ENCODE measurements around the gene NOTCH4. TPM values are rescaled to one million over a fixed set of nuclear protein-coding genes. Genes with fewer than 3 reads are reported as not detected.

The NOTCH4 gene
- polyA plus RNA-seq, 1 donor from 2014 or later: 4.9 TPM

DNA sequence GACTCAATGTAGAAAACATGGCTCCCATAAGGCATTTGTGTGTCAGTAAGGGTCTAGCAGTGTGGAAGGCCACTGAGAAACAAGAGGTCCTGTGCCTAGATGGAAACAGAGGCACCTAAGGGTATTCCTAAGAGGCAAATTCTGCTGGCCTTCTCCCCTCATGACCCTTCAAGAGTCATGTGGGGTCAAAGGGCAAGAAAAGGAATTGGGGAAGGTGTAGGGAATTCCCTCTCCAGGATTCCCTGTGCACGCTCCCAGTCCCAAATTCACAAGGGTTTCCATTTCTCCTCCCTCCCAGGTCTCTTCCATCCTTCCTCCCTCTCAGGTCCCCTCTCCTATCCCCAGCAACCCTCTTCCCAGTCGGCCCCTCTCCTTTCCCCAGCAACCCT is 48.6 kb downstream of the NOTCH4 start:
- Mint-ChIP-seq H3K36me3 (no peaks in the 10 kb centered on the region), H3K4me1 (peaks cover 22 to 53% (median 25%) of the 10 kb centered on the region in 3 donors), H3K27me3 (no peaks in the 10 kb centered on the region), H3K4me3 (peak overlapping the region; percentile 55 to 95 (median 89)), H3K27ac (peak overlapping the region in 1 of 3 donors; percentile 98), H3K9me3 (no peaks in the 10 kb centered on the region)

DNA sequence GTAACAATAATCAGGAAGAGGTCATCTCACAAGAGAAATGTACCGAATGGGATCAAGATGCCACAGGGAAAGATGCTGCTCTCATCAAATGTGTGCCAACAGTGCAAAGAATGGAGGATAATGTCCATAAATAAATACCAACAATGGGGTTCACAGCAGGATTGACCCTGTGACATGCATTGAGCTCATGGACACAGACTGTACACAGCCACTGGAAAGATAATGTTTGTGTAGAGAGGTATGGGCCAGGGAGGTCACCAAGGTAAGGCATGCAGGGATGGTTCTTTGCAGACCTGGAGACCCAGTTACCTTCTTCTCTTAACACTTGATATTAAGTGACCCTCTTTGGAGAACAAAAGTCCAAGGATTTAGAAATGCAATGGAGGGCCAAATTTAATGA is 49.5 kb downstream of the NOTCH4 start:
- peaks cover 22 to 48% (median 25%) of the 10 kb centered on the region in 3 donors for H3K4me1 Mint-ChIP-seq
- peak overlapping the region; percentile 2 to 85 (median 56) for H3K4me3 Mint-ChIP-seq
- peak overlapping the region in 1 of 3 donors; percentile 15 for H3K27ac Mint-ChIP-seq
- H3K9me3 Mint-ChIP-seq: no peaks in the 10 kb centered on the region
- H3K27me3 Mint-ChIP-seq: no peaks in the 10 kb centered on the region
- H3K36me3 Mint-ChIP-seq: peaks cover 3% of the 10 kb centered on the region

DNA sequence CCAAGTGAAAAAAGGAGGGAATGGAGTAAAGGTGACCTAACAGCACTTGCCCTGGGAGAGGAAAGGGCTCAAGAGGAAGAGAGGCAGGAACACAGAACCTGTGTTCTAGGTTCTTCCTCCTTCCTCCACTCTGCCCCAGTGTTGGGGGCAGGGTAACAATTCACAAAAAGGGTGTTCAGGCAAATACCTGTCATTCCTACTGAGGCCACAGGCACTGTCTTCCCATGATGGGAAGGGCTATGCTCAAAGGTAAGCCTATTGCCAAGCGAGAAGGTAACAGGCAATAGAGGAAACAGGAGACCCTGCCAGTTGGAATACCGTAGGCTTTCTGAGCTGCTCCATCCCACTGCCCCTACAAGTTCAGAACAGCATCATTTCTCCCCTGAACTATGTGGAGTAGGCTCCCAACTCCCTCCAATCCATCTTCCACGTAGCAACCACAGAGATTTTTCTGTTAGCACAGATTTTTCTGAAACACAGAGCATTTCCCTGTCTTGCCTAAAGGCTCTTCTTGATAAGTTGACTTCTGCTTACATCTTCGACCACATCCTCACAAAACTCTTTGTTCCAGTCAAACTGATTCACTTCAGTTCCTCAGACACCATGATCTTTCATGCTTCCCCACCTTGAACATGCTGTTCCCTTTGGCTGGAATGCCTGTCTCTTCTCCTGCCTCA is 50.7 kb downstream of the NOTCH4 start:
- Mint-ChIP-seq H3K4me1 (peaks cover 18 to 40% (median 22%) of the 10 kb centered on the region in 3 donors), H3K4me3 (peak overlapping the region in 1 of 4 donors; percentile 30), H3K27ac (peak overlapping the region in 1 of 3 donors; percentile 27), H3K27me3 (no peaks in the 10 kb centered on the region), H3K9me3 (no peaks in the 10 kb centered on the region), H3K36me3 (peaks cover 9% of the 10 kb centered on the region)

DNA sequence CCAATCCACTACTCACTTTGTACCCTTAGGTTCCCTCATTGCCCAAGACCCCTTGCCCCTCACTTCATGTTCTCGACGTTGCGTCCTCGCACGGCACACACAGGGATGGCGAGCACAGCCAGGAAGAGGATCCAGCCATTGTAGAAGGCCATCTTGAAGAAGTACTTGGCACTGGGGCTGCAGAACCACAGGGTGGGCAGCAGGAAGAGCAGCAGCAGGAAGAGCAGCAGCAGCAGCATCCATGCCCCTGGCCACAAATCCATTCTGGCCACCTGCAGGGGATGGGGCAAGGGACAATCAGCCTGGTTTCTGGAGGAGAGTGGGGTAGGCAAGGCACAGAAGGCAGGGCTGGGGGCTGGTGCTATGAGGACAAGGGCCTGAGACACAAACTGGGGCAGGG is 52.6 kb downstream of the NOTCH4 start:
- no peaks in the 10 kb centered on the region for H3K27me3 Mint-ChIP-seq
- peak overlapping the region in 1 of 4 donors; percentile 14 for H3K4me3 Mint-ChIP-seq
- no peak overlapping the region for H3K27ac Mint-ChIP-seq
- H3K4me1 Mint-ChIP-seq: peaks cover 11 to 30% (median 12%) of the 10 kb centered on the region in 3 donors
- H3K9me3 Mint-ChIP-seq: no peaks in the 10 kb centered on the region
- H3K36me3 Mint-ChIP-seq: peaks cover 10% of the 10 kb centered on the region

DNA sequence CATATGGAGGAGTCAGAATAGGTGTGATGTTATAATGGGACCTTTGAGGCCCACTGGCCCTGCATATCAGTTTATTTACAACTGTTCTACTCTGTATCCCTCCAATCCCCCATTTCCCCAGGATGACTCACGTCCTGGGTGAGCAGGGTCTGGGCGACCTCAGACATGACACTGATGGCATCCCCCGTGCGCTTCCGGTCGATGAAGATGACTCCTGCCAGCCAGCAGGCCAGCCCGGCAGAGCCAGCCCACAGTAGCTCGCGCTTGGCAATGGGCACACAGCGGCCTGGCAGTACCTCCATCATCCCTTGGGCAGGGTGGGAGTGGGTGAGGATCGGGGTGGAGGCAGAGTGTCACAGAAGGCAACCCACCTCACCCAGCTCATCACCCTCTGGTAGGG is 53.6 kb downstream of the NOTCH4 start:
- Mint-ChIP-seq H3K9me3 (no peaks in the 10 kb centered on the region), H3K36me3 (peaks cover 10% of the 10 kb centered on the region), H3K27me3 (no peaks in the 10 kb centered on the region), H3K4me1 (peaks cover 8 to 27% (median 8%) of the 10 kb centered on the region in 3 donors), H3K27ac (peak overlapping the region in 1 of 3 donors; percentile 77), H3K4me3 (no peak overlapping the region)

DNA sequence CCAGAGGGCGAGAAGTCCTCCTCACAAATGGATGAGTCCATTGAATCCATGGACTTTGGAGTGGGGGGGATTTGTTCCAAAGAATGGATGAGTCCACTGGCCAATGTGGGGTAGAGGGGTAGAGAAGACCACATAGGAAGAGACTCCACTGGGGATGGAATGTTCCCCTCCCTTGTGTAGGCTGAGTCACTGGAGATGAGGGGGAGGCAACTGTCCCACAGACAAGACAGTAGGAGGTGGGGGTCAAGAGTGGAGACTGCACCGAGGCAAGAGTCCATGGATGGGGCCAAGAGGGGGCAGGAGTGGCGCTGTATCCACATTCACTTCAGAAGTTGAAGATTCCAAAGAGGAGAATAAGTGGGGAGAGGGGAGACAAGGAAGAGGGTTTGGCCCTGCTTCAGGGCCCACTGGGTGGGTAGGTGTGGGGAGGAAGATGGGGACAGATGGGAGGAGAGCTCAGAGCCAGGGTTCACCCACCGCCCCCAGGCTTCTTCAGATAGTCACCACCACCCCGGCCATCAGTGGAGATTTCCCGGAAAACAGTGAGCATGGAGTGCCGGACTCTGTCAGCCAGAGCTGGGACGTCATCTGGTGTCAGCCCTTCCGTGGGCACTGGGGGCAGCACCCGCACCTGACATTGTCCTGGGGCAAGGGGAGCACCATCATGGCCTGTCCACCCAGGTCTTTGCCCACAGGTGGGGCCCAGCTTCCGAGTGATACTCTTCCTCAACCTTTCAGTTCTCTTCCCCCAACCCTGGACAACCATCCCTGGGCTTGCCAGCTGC is 54.9 kb downstream of the NOTCH4 start:
- Mint-ChIP-seq H3K27me3 (no peaks in the 10 kb centered on the region), H3K27ac (peak overlapping the region in 1 of 3 donors; percentile 64), H3K9me3 (no peaks in the 10 kb centered on the region), H3K4me1 (peaks cover 4 to 15% (median 5%) of the 10 kb centered on the region in 3 donors), H3K36me3 (peaks cover 10% of the 10 kb centered on the region), H3K4me3 (no peak overlapping the region)

DNA sequence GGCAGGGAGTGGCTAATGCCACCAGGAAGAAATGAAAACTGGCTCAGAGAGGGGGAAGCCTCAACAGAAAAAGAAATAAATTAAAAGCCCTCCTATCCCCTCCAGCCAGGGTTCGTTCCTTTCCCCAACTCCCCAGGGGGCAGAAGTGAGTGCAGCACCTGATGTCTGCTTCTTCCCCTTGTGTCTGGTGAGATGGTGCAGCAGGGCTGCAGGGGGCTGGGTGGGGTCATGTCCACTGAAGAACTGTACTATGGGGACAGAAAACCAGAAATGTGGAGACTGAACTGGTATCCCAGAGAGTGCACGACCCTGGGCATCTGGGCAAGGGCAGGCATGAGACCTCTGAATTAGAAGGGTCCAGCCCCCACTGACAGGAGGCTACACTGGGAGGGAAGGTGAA is 55.5 kb downstream of the NOTCH4 start:
- Mint-ChIP-seq H3K27ac (no peak overlapping the region), H3K4me1 (peaks cover 3 to 10% (median 5%) of the 10 kb centered on the region in 3 donors), H3K4me3 (no peak overlapping the region), H3K36me3 (peaks cover 10% of the 10 kb centered on the region), H3K9me3 (no peaks in the 10 kb centered on the region), H3K27me3 (no peaks in the 10 kb centered on the region)

DNA sequence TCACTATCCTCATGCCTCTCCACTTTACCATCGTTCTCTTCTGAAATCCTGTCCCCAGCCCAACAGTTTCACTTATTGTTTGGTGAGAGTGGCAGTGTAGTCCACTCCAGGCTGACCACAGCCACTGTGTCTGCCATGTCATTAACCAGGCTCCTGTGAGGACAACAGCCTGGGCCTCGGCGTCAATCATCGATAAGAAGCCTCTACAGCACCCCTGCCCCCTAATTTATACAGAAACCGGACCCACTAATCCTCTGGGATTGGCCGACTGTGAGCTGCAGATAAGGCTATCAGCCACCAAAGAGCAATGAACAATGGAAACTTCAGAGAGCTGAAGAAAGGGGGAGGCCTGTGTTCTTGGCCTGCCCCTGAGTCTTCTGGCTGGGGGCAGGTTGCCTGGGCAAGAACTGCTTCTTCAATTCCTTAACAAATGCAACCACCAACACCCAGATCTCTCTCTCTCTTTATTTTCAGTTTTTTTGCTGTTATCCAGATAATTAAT is 56.1 kb downstream of the NOTCH4 start:
- H3K4me3 Mint-ChIP-seq: no peak overlapping the region

DNA sequence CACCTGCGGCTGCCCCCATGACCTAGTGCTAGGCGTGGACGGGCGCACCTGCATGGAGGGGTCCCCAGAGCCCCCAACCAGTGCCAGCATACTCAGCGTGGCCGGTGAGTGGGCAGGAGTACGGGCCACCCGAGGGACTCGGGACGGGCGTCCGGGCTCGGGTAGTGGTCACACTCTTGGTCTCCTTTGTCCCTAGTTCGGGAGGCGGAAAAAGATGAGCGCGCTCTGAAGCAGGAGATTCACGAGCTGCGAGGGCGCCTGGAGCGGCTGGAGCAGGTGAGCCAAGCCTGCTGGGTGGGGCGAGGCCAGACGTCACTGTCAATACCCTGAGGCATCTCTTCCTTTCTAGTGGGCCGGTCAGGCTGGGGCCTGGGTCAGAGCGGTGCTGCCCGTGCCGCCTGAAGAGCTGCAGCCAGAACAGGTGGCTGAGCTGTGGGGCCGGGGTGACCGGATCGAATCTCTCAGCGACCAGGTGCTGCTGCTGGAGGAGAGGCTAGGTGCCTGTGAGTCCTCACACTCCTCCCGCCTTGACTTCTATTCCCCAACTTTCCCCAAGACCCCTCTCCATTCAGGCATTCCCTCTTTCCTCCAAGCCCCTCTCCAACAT is 56.6 kb downstream of the NOTCH4 start:
- Mint-ChIP-seq H3K27me3 (no peaks in the 10 kb centered on the region), H3K36me3 (peaks cover 10% of the 10 kb centered on the region), H3K4me3 (no peak overlapping the region), H3K4me1 (peaks cover 3 to 5% (median 5%) of the 10 kb centered on the region in 3 donors), H3K9me3 (no peaks in the 10 kb centered on the region), H3K27ac (no peak overlapping the region)

More for the DNA sequence above, 56.1 kb downstream of the NOTCH4 start:
- Mint-ChIP-seq H3K36me3 (peaks cover 10% of the 10 kb centered on the region), H3K27ac (no peak overlapping the region), H3K27me3 (no peaks in the 10 kb centered on the region), H3K4me1 (peaks cover 3 to 7% (median 5%) of the 10 kb centered on the region in 3 donors), H3K9me3 (no peaks in the 10 kb centered on the region)

DNA sequence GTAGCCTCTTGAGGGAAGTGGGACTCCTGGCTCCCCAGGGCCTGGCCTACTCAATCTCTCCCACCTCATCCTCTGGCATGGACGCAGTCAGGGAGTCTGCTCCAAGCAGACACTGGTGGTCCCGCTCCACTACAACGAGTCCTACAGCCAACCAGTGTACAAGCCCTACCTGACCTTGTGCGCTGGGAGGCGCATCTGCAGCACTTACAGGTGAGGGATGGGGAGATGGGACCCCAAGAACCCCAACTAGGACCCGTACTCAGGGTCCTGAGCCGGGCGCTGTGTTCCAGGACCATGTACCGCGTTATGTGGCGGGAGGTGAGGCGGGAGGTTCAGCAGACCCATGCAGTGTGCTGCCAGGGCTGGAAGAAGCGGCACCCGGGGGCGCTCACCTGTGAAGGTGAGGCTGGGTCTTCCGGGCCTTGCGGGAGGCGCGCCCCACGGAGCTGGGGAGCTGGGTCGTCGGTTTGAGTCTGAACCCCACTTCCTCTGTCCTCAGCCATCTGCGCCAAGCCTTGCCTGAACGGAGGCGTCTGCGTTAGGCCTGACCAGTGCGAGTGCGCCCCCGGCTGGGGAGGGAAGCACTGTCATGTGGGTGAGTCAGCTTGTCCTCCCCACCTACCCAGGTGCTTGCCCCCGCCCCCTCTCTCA is 57.3 kb downstream of the NOTCH4 start:
- Mint-ChIP-seq H3K36me3 (peaks cover 10% of the 10 kb centered on the region), H3K9me3 (no peaks in the 10 kb centered on the region), H3K4me3 (no peak overlapping the region), H3K27me3 (no peaks in the 10 kb centered on the region), H3K4me1 (peaks cover 3 to 5% (median 5%) of the 10 kb centered on the region in 3 donors), H3K27ac (no peak overlapping the region)

DNA sequence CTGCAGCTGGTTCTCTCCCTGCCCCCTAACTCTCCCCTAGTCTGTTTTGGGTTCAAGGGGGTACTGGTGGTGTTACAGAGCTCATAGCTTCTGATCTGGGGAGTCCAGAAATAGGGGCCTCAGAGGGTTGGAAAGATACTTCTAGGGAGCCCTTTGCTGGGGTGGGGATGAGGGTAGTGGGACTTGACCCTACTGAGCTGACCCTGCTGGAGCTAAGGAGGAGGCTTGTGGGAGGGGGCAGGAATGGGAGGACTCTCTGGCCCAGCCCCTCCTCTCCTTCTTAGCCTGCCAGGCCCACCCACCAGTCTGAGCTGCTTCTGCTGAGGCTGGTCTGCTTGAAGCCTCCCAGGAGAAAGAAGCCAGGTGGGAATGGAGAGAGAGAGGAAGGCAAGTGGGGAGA is 59.6 kb downstream of the NOTCH4 start, which contains the start of gene EGFL8:
Gene EGFL8, plus strand, starts transcription at position 301 of the 400 bp plus-strand sequence. CDS start 1,571 bp downstream, outside the sequence.
- Mint-ChIP-seq H3K9me3 (no peaks in the 10 kb centered on the region), H3K4me1 (peaks cover 3 to 5% (median 5%) of the 10 kb centered on the region in 3 donors), H3K36me3 (peaks cover 7% of the 10 kb centered on the region), H3K27ac (no peak within 1 kb of the TSS), H3K4me3 (no peak within 1 kb of the TSS), H3K27me3 (no peaks in the 10 kb centered on the region)

DNA sequence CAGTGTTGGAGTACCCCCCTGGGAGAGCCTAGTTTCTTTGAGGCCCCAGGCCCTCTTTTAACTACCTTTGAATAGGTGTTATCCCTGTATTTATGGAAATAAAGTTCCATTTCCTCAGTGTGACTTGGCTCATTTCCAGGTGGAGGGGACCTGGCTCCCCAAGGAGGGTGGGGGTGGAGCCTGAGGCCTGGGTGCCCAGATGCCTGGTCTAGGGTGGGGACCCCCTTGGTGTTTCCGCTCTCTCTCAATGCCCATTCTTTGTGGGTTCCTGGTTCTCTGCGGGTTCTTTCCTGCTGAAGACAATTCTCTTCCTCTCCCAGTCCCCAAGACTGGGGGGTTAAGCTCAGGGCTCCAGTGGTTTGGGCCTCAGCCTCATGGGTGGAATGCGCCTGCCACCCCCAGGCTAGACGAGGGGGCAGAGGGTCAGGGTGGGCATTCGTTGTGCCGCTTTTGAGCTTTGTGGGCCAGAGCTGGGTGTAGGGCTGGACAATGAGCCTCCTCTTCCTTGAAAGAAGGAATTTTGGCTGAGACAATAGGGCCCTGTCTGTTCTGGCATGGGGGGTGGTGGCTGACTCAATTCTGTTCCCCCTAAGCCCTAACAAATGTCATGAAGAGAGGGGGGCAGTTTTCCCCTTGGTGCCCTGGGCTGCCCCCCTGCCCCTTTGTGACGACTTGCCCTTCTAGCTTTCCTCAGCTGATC is 60.2 kb downstream of the NOTCH4 start:
- Mint-ChIP-seq H3K9me3 (no peaks in the 10 kb centered on the region), H3K4me1 (peaks cover 3 to 5% (median 4%) of the 10 kb centered on the region in 3 donors), H3K27me3 (no peaks in the 10 kb centered on the region), H3K36me3 (peaks cover 5% of the 10 kb centered on the region), H3K27ac (no peak overlapping the region), H3K4me3 (no peak overlapping the region)

DNA sequence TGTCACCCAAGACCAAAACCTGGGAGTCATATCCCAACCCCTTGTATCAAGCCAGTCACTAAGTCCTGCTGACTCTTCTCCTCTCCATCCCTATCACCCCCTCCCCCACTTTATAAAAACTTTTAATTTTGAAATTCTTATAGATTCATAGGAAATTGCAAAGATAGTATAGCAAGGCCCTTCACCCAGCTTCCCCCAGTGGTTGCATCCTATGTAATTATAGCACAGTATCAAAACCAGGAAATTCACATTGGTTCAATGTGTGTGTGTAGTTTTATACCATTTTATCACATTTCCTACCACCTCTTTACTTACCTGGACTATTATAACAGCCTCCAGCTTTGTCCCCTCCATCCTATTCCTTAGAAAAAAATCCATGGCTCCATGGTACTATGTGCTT is 65.8 kb downstream of the NOTCH4 start:
- no peak overlapping the region for H3K27ac Mint-ChIP-seq
- H3K4me1 Mint-ChIP-seq: peaks cover 10 to 14% (median 14%) of the 10 kb centered on the region in 3 donors
- H3K9me3 Mint-ChIP-seq: no peaks in the 10 kb centered on the region
- peaks cover 8% of the 10 kb centered on the region for H3K27me3 Mint-ChIP-seq
- no peak overlapping the region for H3K4me3 Mint-ChIP-seq
- H3K36me3 Mint-ChIP-seq: no peaks in the 10 kb centered on the region

DNA sequence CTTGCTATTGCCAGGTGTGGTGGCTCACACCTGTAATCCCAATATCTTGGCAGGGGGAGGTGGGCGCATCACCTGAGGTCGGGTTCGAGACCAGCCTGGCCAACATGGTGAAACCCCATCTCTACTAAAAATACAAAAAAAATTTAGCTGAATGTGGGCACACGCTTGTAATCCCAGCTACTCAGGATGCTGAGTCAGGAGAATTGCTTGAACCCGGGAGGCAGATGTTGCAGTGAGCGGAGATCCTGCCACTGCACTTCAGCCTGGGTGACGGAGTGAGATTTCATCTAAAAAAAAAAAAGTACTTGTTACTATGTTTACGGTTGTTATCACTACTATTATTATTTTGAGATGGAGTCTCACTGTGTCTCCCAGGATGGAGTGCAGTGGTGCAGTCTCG is 67.0 kb downstream of the NOTCH4 start:
- peaks cover 18% of the 10 kb centered on the region for H3K27me3 Mint-ChIP-seq
- H3K9me3 Mint-ChIP-seq: no peaks in the 10 kb centered on the region
- H3K4me1 Mint-ChIP-seq: peaks cover 14 to 19% (median 16%) of the 10 kb centered on the region in 3 donors
- no peaks in the 10 kb centered on the region for H3K36me3 Mint-ChIP-seq
- H3K27ac Mint-ChIP-seq: no peak overlapping the region
- no peak overlapping the region for H3K4me3 Mint-ChIP-seq
